CD4-positive, alpha-beta T cell (primary cell): ENCODE results near the gene POLA2. TPM values are rescaled to one million over a fixed set of nuclear protein-coding genes. Genes with fewer than 3 reads are reported as not detected.

Experiments used
- ATAC-seq: fragments of 200-7000 bp; cut with Tn5 transposase; one replicate; pipeline ENCODE4 v1.10.0; 2022; ENCODE audit warnings: mild to moderate bottlenecking; ENCODE audit not compliant: poor library complexity
- CTCF ChIA-PET: fragments of 350-600 bp; sonication (Branson Sonifier 250); formaldehyde crosslinking; loops from one replicate; lab custom pipeline; 2021; ENCODE audit warnings: antibody characterized with exemption, inconsistent platforms; lab: Charles Lee
- POLR2A ChIA-PET: fragments of 350-600 bp; sonication (Branson Sonifier 250); formaldehyde crosslinking; loops from one replicate; lab custom pipeline; 2021; ENCODE audit warnings: antibody characterized with exemption, inconsistent platforms; lab: Charles Lee
- DNase-seq, 14 experiments: peaks; one replicate each; pipeline ENCODE4 v3.0.0-alpha.2; 2013 to 2020; ENCODE audit warnings: mixed read lengths in 2 of 14
- H3K27ac ChIP-seq, 2 donors: one replicate each; pipeline versions ENCODE4 v1.5.1 to v1.7.0; 2013; ENCODE audit warnings: low read length in 2 of 2, low read depth in 1 of 2, mild to moderate bottlenecking in 1 of 2
- H3K27me3 ChIP-seq, 2 experiments: 1 replicate in 1 of 2; 2 replicates in 1 of 2; pipeline versions ENCODE4 v1.6.1 to v1.7.0; 2013; ENCODE audit warnings: low read length in 2 of 2, control low read depth in 1 of 2, mild to moderate bottlenecking in 1 of 2, moderate library complexity in 1 of 2; ENCODE audit not compliant: insufficient read depth in 2 of 2, control insufficient read depth in 1 of 2
- H3K36me3 ChIP-seq: one replicate; pipeline ENCODE4 v1.6.1; 2013; ENCODE audit warnings: low read length, control low read depth; ENCODE audit not compliant: insufficient read depth
- H3K4me1 ChIP-seq: one replicate; pipeline ENCODE4 v1.6.1; 2013; ENCODE audit warnings: low read length, control low read depth; ENCODE audit not compliant: insufficient read depth
- H3K4me3 ChIP-seq: one replicate; pipeline ENCODE4 v1.5.1; 2013; ENCODE audit warnings: mild to moderate bottlenecking, low read length, moderate library complexity
- H3K9me3 ChIP-seq, 2 experiments: 1 replicate in 1 of 2; 2 replicates in 1 of 2; pipeline versions ENCODE4 v1.6.1 to v1.7.0; 2013; ENCODE audit warnings: low read length in 2 of 2, mild to moderate bottlenecking in 2 of 2, control low read depth in 1 of 2, moderate library complexity in 1 of 2; ENCODE audit not compliant: control insufficient read depth in 1 of 2, insufficient read depth in 1 of 2
- H3K27ac Mint-ChIP-seq: one replicate; pipeline ENCODE4 v1.8.0; 2020; ENCODE audit warnings: mixed read lengths
- H3K27me3 Mint-ChIP-seq: one replicate; pipeline ENCODE4 v1.8.0; 2021; ENCODE audit warnings: mixed read lengths
- H3K36me3 Mint-ChIP-seq: one replicate; pipeline ENCODE4 v1.8.0; 2021; ENCODE audit warnings: low read depth, mixed read lengths
- H3K4me1 Mint-ChIP-seq: one replicate; pipeline ENCODE4 v1.8.0; 2021; ENCODE audit warnings: low read depth, mixed read lengths
- H3K4me3 Mint-ChIP-seq: one replicate; pipeline ENCODE4 v1.8.0; 2020; ENCODE audit warnings: mild to moderate bottlenecking, mixed read lengths
- H3K9me3 Mint-ChIP-seq: one replicate; pipeline ENCODE4 v1.8.0; 2020; ENCODE audit warnings: mixed read lengths
- intact Hi-C, 2 experiments: fragments of 100-400 bp; cut with DNase I in 1 of 2; cut with micrococcal nuclease in 1 of 2; formaldehyde crosslinking; loops; one replicate each; pipeline versions ENCODE4 v1.15.1 to v1.9.0; 2023 to 2025; cut with DNase I, micrococcal nuclease
- total RNA-seq, 174 experiments: library from RNA in 2 of 174; stranded (reverse) in 2 of 174; gene quantifications; one replicate each; pipeline ENCODE4 v1.2.3 and lab custom pipeline; 2021 to 2026
- TF ChIP-seq, protein P1 (sequence below): fragments of 200-600 bp; IDR thresholded peaks from one replicate; pipeline ENCODE4 v1.8.0; 2022; ENCODE audit warnings: antibody characterized with exemption, mild to moderate bottlenecking

The POLA2 gene
- total RNA-seq, 2 experiments from 2014 or later = 9.6 to 10.6 TPM

DNA sequence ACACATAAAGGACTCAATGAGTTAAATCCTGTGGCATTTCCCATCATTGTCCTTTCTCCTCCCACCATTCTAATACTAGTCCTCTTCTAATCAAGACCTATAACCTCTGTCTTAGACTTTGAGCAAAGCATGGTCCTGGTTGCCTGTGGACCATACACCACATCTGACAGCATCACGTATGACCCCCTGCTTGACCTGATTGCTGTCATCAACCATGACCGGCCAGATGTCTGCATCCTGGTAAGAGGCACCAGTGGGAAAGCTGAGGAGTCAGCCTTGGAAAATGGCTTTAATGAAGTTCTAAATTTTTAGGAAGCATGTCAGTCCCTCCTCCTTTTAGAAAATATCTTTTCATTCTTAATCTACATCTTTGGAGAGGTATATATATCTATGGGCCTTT lies 25.8 kb downstream of the POLA2 start:
- DNase-seq (no peak), ATAC-seq (no peak)
- no peaks in the 10 kb centered on the region for H3K27me3 Mint-ChIP-seq
- no peaks in the 10 kb centered on the region for H3K9me3 Mint-ChIP-seq
- ChIA-PET POLR2A (no interaction called here), CTCF (no interaction called here)
- H3K27me3 ChIP-seq = no peaks in the 10 kb centered on the region
- no peaks in the 10 kb centered on the region for H3K9me3 ChIP-seq
- H3K4me3 ChIP-seq = no peak overlapping the region
- no peaks in the 10 kb centered on the region for H3K4me1 ChIP-seq
- TF ChIP-seq, protein P1, sequence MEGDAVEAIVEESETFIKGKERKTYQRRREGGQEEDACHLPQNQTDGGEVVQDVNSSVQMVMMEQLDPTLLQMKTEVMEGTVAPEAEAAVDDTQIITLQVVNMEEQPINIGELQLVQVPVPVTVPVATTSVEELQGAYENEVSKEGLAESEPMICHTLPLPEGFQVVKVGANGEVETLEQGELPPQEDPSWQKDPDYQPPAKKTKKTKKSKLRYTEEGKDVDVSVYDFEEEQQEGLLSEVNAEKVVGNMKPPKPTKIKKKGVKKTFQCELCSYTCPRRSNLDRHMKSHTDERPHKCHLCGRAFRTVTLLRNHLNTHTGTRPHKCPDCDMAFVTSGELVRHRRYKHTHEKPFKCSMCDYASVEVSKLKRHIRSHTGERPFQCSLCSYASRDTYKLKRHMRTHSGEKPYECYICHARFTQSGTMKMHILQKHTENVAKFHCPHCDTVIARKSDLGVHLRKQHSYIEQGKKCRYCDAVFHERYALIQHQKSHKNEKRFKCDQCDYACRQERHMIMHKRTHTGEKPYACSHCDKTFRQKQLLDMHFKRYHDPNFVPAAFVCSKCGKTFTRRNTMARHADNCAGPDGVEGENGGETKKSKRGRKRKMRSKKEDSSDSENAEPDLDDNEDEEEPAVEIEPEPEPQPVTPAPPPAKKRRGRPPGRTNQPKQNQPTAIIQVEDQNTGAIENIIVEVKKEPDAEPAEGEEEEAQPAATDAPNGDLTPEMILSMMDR = no peak
- intact Hi-C loops = no loop called here
- peaks cover 67% of the 10 kb centered on the region for H3K36me3 ChIP-seq
- no peak overlapping the region for H3K27ac Mint-ChIP-seq
- H3K4me3 Mint-ChIP-seq = no peak overlapping the region
- peaks cover 68% of the 10 kb centered on the region for H3K36me3 Mint-ChIP-seq
- no peaks in the 10 kb centered on the region for H3K4me1 Mint-ChIP-seq
- no peak overlapping the region for H3K27ac ChIP-seq

DNA sequence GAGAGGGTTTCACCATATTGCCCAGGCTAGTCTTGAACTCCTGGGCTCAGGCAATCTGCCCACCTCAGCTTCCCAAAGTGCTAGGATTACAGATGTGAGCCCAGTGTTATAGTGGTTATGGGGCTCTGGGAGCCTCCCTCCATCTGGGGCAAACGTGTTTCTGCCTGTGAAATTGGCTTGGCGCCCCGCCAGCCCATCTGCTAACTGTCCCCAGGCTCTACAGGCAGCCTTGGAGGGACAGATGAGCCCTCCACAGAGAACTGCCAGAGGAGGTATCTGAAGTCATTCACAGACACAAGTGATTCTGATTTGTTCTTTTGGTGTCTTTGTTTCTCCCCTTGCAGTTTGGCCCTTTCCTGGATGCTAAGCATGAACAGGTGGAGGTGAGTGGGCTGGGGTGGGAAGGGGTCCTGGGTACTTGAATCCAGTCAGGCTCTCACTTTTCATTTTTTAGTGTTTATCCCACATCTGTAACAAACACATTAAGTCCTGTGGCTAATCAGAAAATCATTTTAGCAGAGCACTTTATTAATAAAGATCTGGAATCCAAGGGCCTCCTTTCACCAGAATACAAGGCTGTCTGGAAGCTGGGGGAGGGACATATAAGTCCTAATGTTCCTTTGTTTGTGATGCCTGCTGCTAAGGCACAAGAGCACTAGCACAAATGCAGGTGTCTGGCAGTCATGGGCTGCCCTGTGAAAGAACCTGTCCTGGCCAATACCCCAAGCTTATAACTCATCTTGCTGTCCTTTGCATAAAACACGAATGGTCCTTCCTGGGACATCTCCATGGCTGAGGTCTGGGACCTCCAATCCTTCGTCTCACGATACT lies 27.2 kb downstream of the POLA2 start:
- Histone ChIP-seq H3K27ac (no peak overlapping the region), H3K9me3 (no peaks in the 10 kb centered on the region), H3K27me3 (no peaks in the 10 kb centered on the region), H3K36me3 (peaks cover 69% of the 10 kb centered on the region), H3K4me3 (no peak overlapping the region), H3K4me1 (no peaks in the 10 kb centered on the region)
- TF ChIP-seq, protein P1 = no peak
- POLR2A ChIA-PET = no interaction called here
- Mint-ChIP-seq H3K27ac (no peak overlapping the region), H3K4me3 (no peak overlapping the region), H3K9me3 (no peaks in the 10 kb centered on the region), H3K4me1 (no peaks in the 10 kb centered on the region), H3K27me3 (no peaks in the 10 kb centered on the region), H3K36me3 (peaks cover 72% of the 10 kb centered on the region)
- intact Hi-C loops = no loop called here
- DNase-seq (no peak), ATAC-seq (no peak)
- CTCF ChIA-PET = interaction anchor here (1.5 kb wide), 1 partner anchor 41 kb away, joined by 5 read pairs; no protein-coding TSS in a partner anchor

DNA sequence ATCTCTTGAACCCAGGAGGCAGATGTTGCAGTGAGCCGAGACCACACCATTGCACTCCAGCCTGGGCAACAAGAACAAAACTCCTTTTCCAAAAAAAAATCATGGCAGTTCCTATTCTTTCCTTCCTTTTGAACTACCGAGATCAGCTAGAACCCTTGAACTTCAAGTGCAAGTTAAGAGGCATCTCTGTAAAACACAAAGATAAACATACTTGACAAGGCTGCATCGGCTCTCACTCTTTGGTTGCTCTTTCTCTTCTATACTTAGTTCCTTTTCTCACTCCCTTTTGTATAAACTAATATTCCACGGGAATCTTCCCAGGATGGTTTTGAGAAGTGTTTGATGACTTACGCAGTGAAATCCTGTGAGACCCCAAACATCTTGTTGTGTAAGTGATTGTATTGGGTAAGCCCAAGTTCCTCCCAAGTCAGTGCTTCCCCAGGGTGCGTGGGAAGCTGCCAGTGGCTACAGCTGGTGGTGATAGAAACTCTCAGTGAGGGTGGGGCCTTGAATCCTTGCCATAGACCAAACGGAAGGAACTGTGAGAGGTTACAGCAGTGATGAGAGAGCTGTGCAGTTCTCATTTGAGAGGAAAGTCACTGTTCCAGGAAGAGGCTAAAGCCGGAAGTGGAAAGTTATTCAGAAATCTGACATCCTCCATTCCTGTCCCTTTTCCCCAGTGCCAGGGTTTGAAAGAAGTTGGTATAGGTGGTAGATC lies 28.8 kb downstream of the POLA2 start:
- Histone ChIP-seq H3K27ac (no peak overlapping the region), H3K9me3 (no peaks in the 10 kb centered on the region), H3K27me3 (no peaks in the 10 kb centered on the region), H3K36me3 (peaks cover 77% of the 10 kb centered on the region), H3K4me3 (no peak overlapping the region), H3K4me1 (no peaks in the 10 kb centered on the region)
- H3K4me3 Mint-ChIP-seq = no peak overlapping the region
- peak in 3 of 14 experiments; percentile 23 to 74 (median 67) for DNase-seq
- POLR2A ChIA-PET = interaction anchor here (0.6 kb wide), 1 partner anchor 176 kb away, joined by 3 read pairs; no protein-coding TSS in a partner anchor
- intact Hi-C loops = no loop called here
- TF ChIP-seq, protein P1 = no peak
- no peak for ATAC-seq
- no peaks in the 10 kb centered on the region for H3K9me3 Mint-ChIP-seq
- H3K4me1 Mint-ChIP-seq = no peaks in the 10 kb centered on the region
- H3K36me3 Mint-ChIP-seq = peaks cover 78% of the 10 kb centered on the region
- H3K27ac Mint-ChIP-seq = no peak overlapping the region
- CTCF ChIA-PET = interaction anchor here (1.5 kb wide), 1 partner anchor 39 kb away, joined by 5 read pairs; no protein-coding TSS in a partner anchor
- H3K27me3 Mint-ChIP-seq = no peaks in the 10 kb centered on the region
